Immature natural killer cell (primary cell): ENCODE measurements around the gene BRI3BP. TPM values are rescaled to one million over a fixed set of nuclear protein-coding genes. Genes with fewer than 3 reads are reported as not detected.
"Not testable (repeated sequence)": the region's sequence is repeated elsewhere in the genome, so short reads cannot be mapped to it uniquely, and the experiment has no call there.

ENCODE experiments used
- DNase-seq, 3 donors: peaks; one replicate each; pipeline ENCODE4 v3.0.0; 2022; ENCODE audit warnings: mixed read lengths in 1 of 3
- H3K27ac Mint-ChIP-seq, 6 donors: one replicate each; pipeline ENCODE4 v1.8.0; 2020; ENCODE audit warnings: mixed read lengths in 6 of 6, mild to moderate bottlenecking in 5 of 6, inconsistent platforms in 4 of 6, moderate library complexity in 3 of 6
- H3K27me3 Mint-ChIP-seq, 3 donors: one replicate each; pipeline ENCODE4 v1.8.0; 2020 to 2021; ENCODE audit warnings: low read depth in 3 of 3, mild to moderate bottlenecking in 3 of 3, mixed read lengths in 3 of 3, moderate library complexity in 3 of 3, inconsistent platforms in 1 of 3
- H3K36me3 Mint-ChIP-seq, 3 donors: one replicate each; pipeline ENCODE4 v1.8.0; 2020; ENCODE audit warnings: mixed read lengths in 3 of 3, inconsistent platforms in 2 of 3, mild to moderate bottlenecking in 2 of 3
- H3K4me1 Mint-ChIP-seq, 2 donors: one replicate each; pipeline ENCODE4 v1.8.0; 2020; ENCODE audit warnings: inconsistent platforms in 2 of 2, mild to moderate bottlenecking in 2 of 2, mixed read lengths in 2 of 2, moderate library complexity in 1 of 2
- H3K4me3 Mint-ChIP-seq, 5 donors: one replicate each; pipeline ENCODE4 v1.8.0; 2020; ENCODE audit warnings: mild to moderate bottlenecking in 5 of 5, mixed read lengths in 5 of 5, inconsistent platforms in 3 of 5, moderate library complexity in 3 of 5
- H3K9me3 Mint-ChIP-seq, 6 donors: one replicate each; pipeline ENCODE4 v1.8.0; 2020; ENCODE audit warnings: mild to moderate bottlenecking in 6 of 6, mixed read lengths in 6 of 6, inconsistent platforms in 4 of 6, moderate library complexity in 3 of 6
- polyA plus RNA-seq, 3 donors: library from polyadenylated mRNA; unstranded; fragments of 300-500 nt; fragmentation: Illumina TruSeq; gene quantifications; one replicate each; pipeline ENCODE4 v1.2.3, GENCODE V29; 2021

BRI3BP gene
- polyA plus RNA-seq, 3 donors from 2014 or later = 1.0 to 3.5 (median 3.1) TPM

- H3K36me3 Mint-ChIP-seq = peaks cover 9 to 32% (median 9%) of the 10 kb centered on the region in 3 donors
- no peak overlapping the region for H3K27ac Mint-ChIP-seq
- no peak for DNase-seq
- H3K27me3 Mint-ChIP-seq = peaks cover 0 to 2% (median 2%) of the 10 kb centered on the region in 3 donors
- no peaks in the 10 kb centered on the region for H3K9me3 Mint-ChIP-seq
- no peaks in the 10 kb centered on the region for H3K4me1 Mint-ChIP-seq
- H3K4me3 Mint-ChIP-seq = no peak overlapping the region
Observed at GRCh38 chr12:124963211-124963610, 30.2 kb upstream of the BRI3BP start.

DNA sequence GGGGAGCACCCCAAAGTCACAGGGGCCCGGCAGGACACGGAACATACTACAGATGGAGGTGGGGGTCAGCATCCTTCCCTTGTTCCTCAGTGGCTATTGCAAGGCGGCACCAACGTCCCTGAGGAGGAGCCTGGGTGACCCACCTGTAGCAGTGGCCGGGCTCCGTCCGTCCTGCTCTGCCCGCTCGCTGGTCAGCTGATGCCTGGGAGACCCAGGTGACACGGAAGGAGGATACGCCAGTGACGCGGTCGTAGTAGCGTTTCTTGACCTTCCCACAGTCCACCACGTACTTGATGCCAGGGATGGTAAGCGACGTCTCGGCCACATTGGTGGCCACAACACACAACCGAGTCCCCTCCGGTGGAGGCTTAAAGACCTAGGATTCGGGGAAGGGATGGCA lies 29.2 kb upstream of the BRI3BP start:
- Mint-ChIP-seq H3K4me1 (no peaks in the 10 kb centered on the region), H3K4me3 (no peak overlapping the region), H3K36me3 (peaks cover 8 to 29% (median 9%) of the 10 kb centered on the region in 3 donors), H3K27ac (no peak overlapping the region), H3K9me3 (no peaks in the 10 kb centered on the region), H3K27me3 (peaks cover 0 to 2% (median 2%) of the 10 kb centered on the region in 3 donors)
- no peak for DNase-seq

- no peak overlapping the region for H3K27ac Mint-ChIP-seq
- peaks cover 4 to 27% (median 9%) of the 10 kb centered on the region in 3 donors for H3K36me3 Mint-ChIP-seq
Observed at GRCh38 chr12:124964836-124965462, 28.5 kb upstream of the BRI3BP start.

GRCh38 chr12:124967016-124967739 lies 26.3 kb upstream of the BRI3BP start:
- DNase-seq = no peak
- H3K4me3 Mint-ChIP-seq = no peak overlapping the region
- peaks cover 9 to 24% (median 9%) of the 10 kb centered on the region in 3 donors for H3K36me3 Mint-ChIP-seq
- H3K9me3 Mint-ChIP-seq = no peaks in the 10 kb centered on the region
- peaks cover 1 to 2% (median 2%) of the 10 kb centered on the region in 3 donors for H3K27me3 Mint-ChIP-seq
- no peaks in the 10 kb centered on the region for H3K4me1 Mint-ChIP-seq
- no peak overlapping the region for H3K27ac Mint-ChIP-seq

More at GRCh38 chr12:124964836-124965462, 28.5 kb upstream of the BRI3BP start:
- Mint-ChIP-seq H3K4me1 (no peaks in the 10 kb centered on the region), H3K27me3 (peaks cover 0 to 2% (median 2%) of the 10 kb centered on the region in 3 donors), H3K4me3 (no peak overlapping the region), H3K9me3 (no peaks in the 10 kb centered on the region)
- DNase-seq = no peak

- no peaks in the 10 kb centered on the region for H3K4me1 Mint-ChIP-seq
- peaks cover 0 to 2% (median 1%) of the 10 kb centered on the region in 3 donors for H3K27me3 Mint-ChIP-seq
- DNase-seq = no peak
- no peaks in the 10 kb centered on the region for H3K9me3 Mint-ChIP-seq
- no peak overlapping the region for H3K4me3 Mint-ChIP-seq
- H3K27ac Mint-ChIP-seq = no peak overlapping the region
- H3K36me3 Mint-ChIP-seq = peaks cover 3 to 18% (median 12%) of the 10 kb centered on the region in 3 donors
Observed at GRCh38 chr12:124968656-124969055, 24.8 kb upstream of the BRI3BP start.

- H3K4me3 Mint-ChIP-seq = no peak overlapping the region
- H3K4me1 Mint-ChIP-seq = no peaks in the 10 kb centered on the region
- peaks cover 3 to 21% (median 12%) of the 10 kb centered on the region in 3 donors for H3K36me3 Mint-ChIP-seq
- DNase-seq = no peak
- H3K27me3 Mint-ChIP-seq = peaks cover 0 to 2% (median 1%) of the 10 kb centered on the region in 3 donors
- no peaks in the 10 kb centered on the region for H3K9me3 Mint-ChIP-seq
- H3K27ac Mint-ChIP-seq = no peak overlapping the region
Observed at GRCh38 chr12:124970647-124971402, 22.6 kb upstream of the BRI3BP start.

GRCh38 chr12:124971603-124972002 lies 21.8 kb upstream of the BRI3BP start:
- DNase-seq = no peak
- Mint-ChIP-seq H3K4me3 (no peak overlapping the region), H3K4me1 (no peaks in the 10 kb centered on the region), H3K27ac (no peak overlapping the region), H3K9me3 (no peaks in the 10 kb centered on the region), H3K36me3 (peaks cover 3 to 18% (median 12%) of the 10 kb centered on the region in 3 donors), H3K27me3 (peaks cover 0 to 2% (median 1%) of the 10 kb centered on the region in 3 donors)

GRCh38 chr12:124972211-124972610 lies 21.2 kb upstream of the BRI3BP start:
- peaks cover 3 to 16% (median 12%) of the 10 kb centered on the region in 3 donors for H3K36me3 Mint-ChIP-seq

GRCh38 chr12:124975276-124975675 lies 18.2 kb upstream of the BRI3BP start:
- Mint-ChIP-seq H3K4me3 (no peak overlapping the region), H3K9me3 (no peaks in the 10 kb centered on the region), H3K36me3 (peaks cover 10 to 34% (median 10%) of the 10 kb centered on the region in 3 donors)

More at GRCh38 chr12:124972211-124972610, 21.2 kb upstream of the BRI3BP start:
- Mint-ChIP-seq H3K4me3 (no peak overlapping the region), H3K4me1 (no peaks in the 10 kb centered on the region), H3K27me3 (peaks cover 0 to 1% (median 0%) of the 10 kb centered on the region in 3 donors), H3K9me3 (no peaks in the 10 kb centered on the region), H3K27ac (no peak overlapping the region)
- DNase-seq = no peak

DNA sequence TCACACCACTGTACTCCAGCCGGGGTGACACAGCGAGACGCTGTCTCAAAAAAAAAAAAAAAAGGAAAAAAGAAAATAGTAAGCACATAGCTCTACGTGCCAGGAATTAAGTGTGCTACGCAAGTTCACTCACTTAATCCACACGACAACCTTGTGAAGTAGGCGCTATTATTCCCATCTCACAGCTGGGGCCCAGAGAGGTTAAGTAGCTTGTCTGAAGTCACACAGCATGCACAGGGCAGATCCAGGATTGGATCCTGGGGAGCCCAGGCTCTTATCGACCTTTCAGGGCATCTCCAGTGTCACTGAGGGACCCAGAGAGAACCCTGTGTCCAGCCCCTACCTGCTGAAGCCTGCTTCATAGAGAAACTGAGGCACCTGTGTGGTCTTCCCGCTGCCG lies 16.4 kb upstream of the BRI3BP start:
- no peak overlapping the region for H3K4me3 Mint-ChIP-seq
- no peaks in the 10 kb centered on the region for H3K9me3 Mint-ChIP-seq
- H3K36me3 Mint-ChIP-seq = peaks cover 13 to 39% (median 14%) of the 10 kb centered on the region in 3 donors
- no peak for DNase-seq
- H3K27me3 Mint-ChIP-seq = peaks cover 0 to 2% (median 0%) of the 10 kb centered on the region in 3 donors
- no peaks in the 10 kb centered on the region for H3K4me1 Mint-ChIP-seq
- H3K27ac Mint-ChIP-seq = no peak overlapping the region

More at GRCh38 chr12:124975276-124975675, 18.2 kb upstream of the BRI3BP start:
- H3K4me1 Mint-ChIP-seq = no peaks in the 10 kb centered on the region
- H3K27ac Mint-ChIP-seq = no peak overlapping the region
- DNase-seq = no peak
- peaks cover 0 to 1% (median 0%) of the 10 kb centered on the region in 3 donors for H3K27me3 Mint-ChIP-seq

DNA sequence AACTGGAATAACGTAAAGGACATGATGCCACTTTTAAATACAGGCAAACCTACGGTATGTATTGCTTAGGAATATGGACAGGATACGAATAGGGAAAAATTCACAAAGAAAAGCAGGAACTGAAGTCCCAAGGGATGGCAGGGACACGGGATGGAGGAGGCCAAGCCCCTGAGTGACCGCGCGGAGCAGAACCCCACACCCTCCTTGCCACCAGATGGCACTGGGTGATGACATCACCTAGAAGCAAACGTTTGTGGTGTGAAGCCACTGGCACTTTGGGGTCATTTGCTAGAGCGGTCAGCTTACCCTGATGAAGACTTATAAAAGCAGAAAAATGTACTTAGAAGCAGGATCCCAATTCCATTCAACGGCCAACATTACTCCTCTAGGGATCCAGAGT lies 13.9 kb upstream of the BRI3BP start:
- peaks cover 6 to 52% (median 19%) of the 10 kb centered on the region in 3 donors for H3K36me3 Mint-ChIP-seq
- peaks cover 0 to 1% of the 10 kb centered on the region in 2 donors for H3K4me1 Mint-ChIP-seq
- no peaks in the 10 kb centered on the region for H3K9me3 Mint-ChIP-seq

DNA sequence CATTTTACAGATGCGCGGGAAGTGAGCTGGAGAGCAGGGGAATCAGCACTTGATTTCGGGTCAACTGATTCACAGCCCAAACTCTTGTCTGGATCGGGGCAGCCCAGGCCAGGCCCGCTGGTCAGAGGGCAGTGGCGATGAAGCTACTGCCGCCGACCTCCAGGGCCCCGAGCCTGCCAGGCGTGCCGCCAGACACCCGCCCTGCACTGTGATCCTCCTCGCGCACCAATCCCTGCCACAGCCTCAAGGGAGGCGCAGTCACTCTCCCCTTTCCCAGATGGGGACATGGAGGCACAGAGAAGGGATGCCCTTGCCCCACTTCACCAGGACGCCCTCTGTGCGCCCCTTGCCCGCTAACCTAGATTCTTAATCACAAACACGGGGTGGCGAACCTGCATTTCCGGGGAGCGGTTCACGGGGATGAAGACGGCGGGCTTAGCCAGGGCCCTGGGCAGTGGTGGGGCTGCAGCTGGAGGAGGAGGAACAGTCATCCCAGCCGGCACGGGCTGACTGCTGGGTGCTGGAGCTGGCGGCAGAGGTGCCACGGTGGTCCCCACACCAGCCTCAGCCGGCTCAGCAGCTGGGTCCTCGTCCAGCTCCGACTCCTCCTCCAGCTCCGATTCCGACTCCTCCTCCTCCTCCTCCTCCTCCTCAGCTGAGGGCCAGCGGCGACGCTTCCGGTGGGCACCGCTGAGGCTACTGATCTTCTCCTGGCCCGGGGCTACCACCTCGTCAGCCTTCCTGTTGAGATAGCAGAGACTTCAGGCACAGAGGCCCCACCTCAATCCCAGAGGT lies 13.2 kb upstream of the BRI3BP start:
- DNase-seq = no peak
- no peaks in the 10 kb centered on the region for H3K9me3 Mint-ChIP-seq
- H3K27me3 Mint-ChIP-seq = peaks cover 0 to 2% (median 0%) of the 10 kb centered on the region in 3 donors
- H3K4me3 Mint-ChIP-seq = no peak overlapping the region
- peaks cover 10 to 48% (median 19%) of the 10 kb centered on the region in 3 donors for H3K36me3 Mint-ChIP-seq
- H3K27ac Mint-ChIP-seq = no peak overlapping the region
- peaks cover 0 to 1% of the 10 kb centered on the region in 2 donors for H3K4me1 Mint-ChIP-seq

More for the DNA sequence above, 13.9 kb upstream of the BRI3BP start:
- no peak for DNase-seq
- Mint-ChIP-seq H3K27ac (no peak overlapping the region), H3K27me3 (peaks cover 0 to 2% (median 0%) of the 10 kb centered on the region in 3 donors), H3K4me3 (no peak overlapping the region)

DNA sequence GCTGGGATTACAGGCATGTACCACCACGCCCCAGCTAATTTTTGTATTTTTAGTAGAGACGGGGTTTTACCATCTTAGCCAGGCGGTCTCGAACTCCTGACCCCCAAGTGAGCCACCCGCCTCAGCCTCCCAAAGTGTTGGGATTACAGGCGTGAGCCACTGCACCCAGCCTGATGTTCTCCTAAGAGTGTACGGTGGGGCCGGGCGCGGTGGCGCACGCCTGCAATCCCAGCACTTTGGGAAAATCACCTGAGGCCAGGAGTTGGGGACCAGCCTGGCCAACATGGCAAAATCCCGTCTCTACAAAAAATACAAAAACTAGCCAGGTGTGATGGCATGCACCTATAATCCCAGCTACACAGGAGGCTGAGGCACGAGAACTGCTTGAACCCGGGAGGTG lies 6.6 kb upstream of the BRI3BP start:
- not testable (repeated sequence) for H3K4me3 Mint-ChIP-seq, H3K27me3 Mint-ChIP-seq, H3K9me3 Mint-ChIP-seq, DNase-seq, H3K27ac Mint-ChIP-seq
- Mint-ChIP-seq H3K36me3 (peaks cover 4 to 26% (median 9%) of the 10 kb centered on the region in 3 donors), H3K4me1 (peaks cover 21 to 22% of the 10 kb centered on the region in 2 donors)
